WTC11 (cell line): Measurements from ENCODE around the gene NUP85.

Experiments used
- AFF4 ChIP-seq: sonication (generic); formaldehyde crosslinking; IDR thresholded peaks from 2 replicates; pipeline ENCODE4 v1.8.1; 2023; ENCODE audit warnings: mild to moderate bottlenecking, missing genetic modification reagents, borderline replicate concordance
- CTCF ChIP-seq: fragments of 200-600 bp; IDR thresholded peaks from 2 replicates; pipeline ENCODE4 v1.8.0; 2022; ENCODE audit warnings: antibody characterized with exemption
- ESRRA ChIP-seq: sonication (generic); formaldehyde crosslinking; IDR thresholded peaks from 2 replicates; pipeline ENCODE4 v1.8.1; 2022; ENCODE audit warnings: mild to moderate bottlenecking, missing genetic modification reagents, borderline replicate concordance
- KAT7 ChIP-seq: sonication (generic); formaldehyde crosslinking; IDR thresholded peaks from 2 replicates; pipeline ENCODE4 v1.8.1; 2023; ENCODE audit warnings: missing genetic modification reagents, mild to moderate bottlenecking, borderline replicate concordance
- PRDM15 ChIP-seq: sonication (generic); formaldehyde crosslinking; IDR thresholded peaks from 2 replicates; pipeline ENCODE4 v1.8.0; 2022; ENCODE audit warnings: missing genetic modification reagents
- PREB ChIP-seq: sonication (generic); formaldehyde crosslinking; IDR thresholded peaks from 2 replicates; pipeline ENCODE4 v1.8.1; 2022; ENCODE audit warnings: mild to moderate bottlenecking, missing genetic modification reagents, moderate library complexity, borderline replicate concordance
- SP1 ChIP-seq: sonication (generic); formaldehyde crosslinking; conservative IDR thresholded peaks from 2 replicates; pipeline ENCODE4 v1.8.1; 2022; ENCODE audit warnings: missing genetic modification reagents
- ZBTB21 ChIP-seq: sonication (generic); formaldehyde crosslinking; IDR thresholded peaks from 2 replicates; pipeline ENCODE4 v1.8.1; 2023; ENCODE audit warnings: mild to moderate bottlenecking, missing genetic modification reagents, borderline replicate concordance
- ZNF317 ChIP-seq: sonication (generic); formaldehyde crosslinking; IDR thresholded peaks from 2 replicates; pipeline ENCODE4 v1.8.1; 2023; ENCODE audit warnings: low read depth, mild to moderate bottlenecking, moderate library complexity, missing genetic modification reagents, borderline replicate concordance
- ZNF512 ChIP-seq: sonication (generic); formaldehyde crosslinking; IDR thresholded peaks from 2 replicates; pipeline ENCODE4 v1.8.1; 2022; ENCODE audit warnings: missing genetic modification reagents, borderline replicate concordance
- TF ChIP-seq, protein P1 (sequence below): sonication (generic); formaldehyde crosslinking; IDR thresholded peaks from 2 replicates; pipeline ENCODE4 v1.8.0; 2022; ENCODE audit warnings: mild to moderate bottlenecking, missing genetic modification reagents
- TF ChIP-seq, protein P2 (sequence below): sonication (generic); formaldehyde crosslinking; IDR thresholded peaks from 2 replicates; pipeline ENCODE4 v1.8.1; 2023; ENCODE audit warnings: mild to moderate bottlenecking, moderate library complexity, missing genetic modification reagents
- TF ChIP-seq, protein P3 (sequence below): sonication (generic); formaldehyde crosslinking; IDR thresholded peaks from 2 replicates; pipeline ENCODE4 v1.8.1; 2023; ENCODE audit warnings: mild to moderate bottlenecking, missing genetic modification reagents, moderate library complexity

DNA sequence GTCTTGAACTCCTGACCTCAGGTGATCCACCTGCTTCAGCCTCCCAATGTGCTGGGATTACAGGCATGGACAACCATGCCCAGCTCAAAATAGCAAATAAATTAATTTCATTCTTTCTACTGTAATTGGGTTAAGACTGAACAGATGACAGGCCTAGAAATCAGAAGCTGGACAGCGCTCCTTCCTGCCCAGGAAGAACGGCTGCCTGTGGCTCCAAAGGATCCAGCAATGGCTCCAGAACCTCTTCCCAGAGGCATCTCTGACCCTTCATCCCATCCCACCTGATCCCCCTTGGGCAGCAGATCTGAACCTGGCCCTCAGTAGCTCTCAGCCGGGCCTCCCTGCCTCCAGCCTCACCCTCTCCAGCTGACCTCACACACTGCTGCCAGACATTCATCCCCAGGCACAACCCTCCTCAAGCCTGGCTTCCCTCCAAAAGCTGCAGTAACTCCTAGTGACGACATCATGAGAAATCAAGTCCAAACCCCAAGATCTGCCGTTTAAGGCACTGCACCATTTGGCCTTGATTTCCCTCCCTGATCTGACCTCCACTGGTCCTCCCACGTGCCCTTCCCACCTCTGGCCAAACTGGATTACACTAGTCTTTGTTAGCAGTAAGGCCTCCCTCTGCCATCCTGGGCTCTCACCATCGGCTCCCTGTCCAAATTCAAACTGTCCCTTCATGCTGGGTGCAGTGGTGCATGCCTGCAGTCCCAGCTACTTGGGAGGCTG, 68.7 kb downstream of the NUP85 start:
- TF ChIP-seq PRDM15 (CRISPR knock-in tag) = no peak
- no peak for TF ChIP-seq KAT7 (CRISPR knock-in tag)
- no peak for TF ChIP-seq CTCF
- no peak for TF ChIP-seq ZNF317
- no peak for TF ChIP-seq ESRRA (CRISPR knock-in tag)
- TF ChIP-seq PREB (CRISPR knock-in tag) = no peak
- TF ChIP-seq ZBTB21 = no peak
- TF ChIP-seq AFF4 (CRISPR knock-in tag) = no peak
- TF ChIP-seq ZNF512 = no peak
- TF ChIP-seq, protein P1, sequence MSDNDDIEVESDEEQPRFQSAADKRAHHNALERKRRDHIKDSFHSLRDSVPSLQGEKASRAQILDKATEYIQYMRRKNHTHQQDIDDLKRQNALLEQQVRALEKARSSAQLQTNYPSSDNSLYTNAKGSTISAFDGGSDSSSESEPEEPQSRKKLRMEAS (CRISPR knock-in tag) = no peak
- TF ChIP-seq, protein P2, sequence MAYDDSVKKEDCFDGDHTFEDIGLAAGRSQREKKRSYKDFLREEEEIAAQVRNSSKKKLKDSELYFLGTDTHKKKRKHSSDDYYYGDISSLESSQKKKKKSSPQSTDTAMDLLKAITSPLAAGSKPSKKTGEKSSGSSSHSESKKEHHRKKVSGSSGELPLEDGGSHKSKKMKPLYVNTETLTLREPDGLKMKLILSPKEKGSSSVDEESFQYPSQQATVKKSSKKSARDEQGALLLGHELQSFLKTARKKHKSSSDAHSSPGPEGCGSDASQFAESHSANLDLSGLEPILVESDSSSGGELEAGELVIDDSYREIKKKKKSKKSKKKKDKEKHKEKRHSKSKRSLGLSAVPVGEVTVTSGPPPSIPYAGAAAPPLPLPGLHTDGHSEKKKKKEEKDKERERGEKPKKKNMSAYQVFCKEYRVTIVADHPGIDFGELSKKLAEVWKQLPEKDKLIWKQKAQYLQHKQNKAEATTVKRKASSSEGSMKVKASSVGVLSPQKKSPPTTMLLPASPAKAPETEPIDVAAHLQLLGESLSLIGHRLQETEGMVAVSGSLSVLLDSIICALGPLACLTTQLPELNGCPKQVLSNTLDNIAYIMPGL (CRISPR knock-in tag) = no peak
- TF ChIP-seq, protein P3, sequence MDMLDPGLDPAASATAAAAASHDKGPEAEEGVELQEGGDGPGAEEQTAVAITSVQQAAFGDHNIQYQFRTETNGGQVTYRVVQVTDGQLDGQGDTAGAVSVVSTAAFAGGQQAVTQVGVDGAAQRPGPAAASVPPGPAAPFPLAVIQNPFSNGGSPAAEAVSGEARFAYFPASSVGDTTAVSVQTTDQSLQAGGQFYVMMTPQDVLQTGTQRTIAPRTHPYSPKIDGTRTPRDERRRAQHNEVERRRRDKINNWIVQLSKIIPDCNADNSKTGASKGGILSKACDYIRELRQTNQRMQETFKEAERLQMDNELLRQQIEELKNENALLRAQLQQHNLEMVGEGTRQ (CRISPR knock-in tag) = no peak
- TF ChIP-seq SP1 = no peak
